Measurements from ENCODE around the gene ZNF423.

GRCh38 chr16:49654425-49654824 lies 201.5 kb downstream of the ZNF423 start:
- TF ChIP-seq SP1 (CRISPR knock-in tag; IDR thresholded peaks at IDR 0.05): no peak
- no peak for TF ChIP-seq YY1 (IDR thresholded peaks at IDR 0.05; ENCODE audit: borderline replicate concordance in 1 of 3, control insufficient read depth in 1 of 3, extremely low read depth in 1 of 3, insufficient read depth in 3 of 3, insufficient read length in 1 of 3, insufficient replicate concordance in 2 of 3, low read depth in 1 of 3, low read length in 2 of 3)
- TF ChIP-seq GTF2B (IDR thresholded peaks at IDR 0.05; ENCODE audit: extremely low read depth, insufficient read length): no peak
- no peak for TF ChIP-seq KDM2B (CRISPR knock-in tag; IDR thresholded peaks at IDR 0.05)
- no peak for TF ChIP-seq ATF4 (CRISPR knock-in tag; IDR thresholded peaks at IDR 0.05)
- no peak for TF ChIP-seq ETV6 (IDR thresholded peaks at IDR 0.05; ENCODE audit: borderline replicate concordance in 1 of 2, low read depth in 2 of 2, low read length in 1 of 2)
- no peak for TF ChIP-seq ETV6 (CRISPR knock-in tag; IDR thresholded peaks at IDR 0.05; ENCODE audit: borderline replicate concordance)
- TF ChIP-seq SLC30A9 (CRISPR knock-in tag; IDR thresholded peaks at IDR 0.05): no peak
- TF ChIP-seq PURB (CRISPR knock-in tag; IDR thresholded peaks at IDR 0.05; ENCODE audit: low read depth): no peak
- no peak for TF ChIP-seq ZNF436 (CRISPR knock-in tag; IDR thresholded peaks at IDR 0.05)
- TF ChIP-seq TAF1 (IDR thresholded peaks at IDR 0.05; ENCODE audit: control insufficient read depth, extremely low read depth, insufficient read depth, low read length, severe bottlenecking): no peak
- TF ChIP-seq ESRRA (IDR thresholded peaks at IDR 0.05; ENCODE audit: borderline replicate concordance, low read depth): no peak
- TF ChIP-seq TCF7 (IDR thresholded peaks at IDR 0.05; ENCODE audit: borderline replicate concordance): no peak
- TF ChIP-seq SMC3 (conservative IDR thresholded peaks at IDR 0.05; ENCODE audit: insufficient read depth, low read depth, low read length): no peak
